HepG2 (cell line): ENCODE measurements around the gene KCTD13. TPM values are rescaled to one million over a fixed set of nuclear protein-coding genes. Genes with fewer than 3 reads are reported as not detected.
A peak's percentile ranks its signal among the peaks of the same experiment; 100 is the strongest.

ENCODE experiments used
- PATZ1 ChIP-seq: sonication (generic); formaldehyde crosslinking; IDR thresholded peaks from 2 replicates; pipeline ENCODE4 v1.4.0; 2020; ENCODE audit warnings: missing genetic modification reagents
- POLR2A ChIP-seq, 2 experiments: IDR thresholded peaks; 2 replicates each; pipeline ENCODE4 v1.6.1; 2011; ENCODE audit warnings: low read depth in 2 of 2, low read length in 2 of 2, mild to moderate bottlenecking in 1 of 2, moderate library complexity in 1 of 2; ENCODE audit not compliant: insufficient read depth in 1 of 2
- RBM22 ChIP-seq: fragments of 200-400 bp; formaldehyde crosslinking; optimal IDR thresholded peaks from 2 replicates; pipeline ENCODE3; 2017; ENCODE audit warnings: mild to moderate bottlenecking, low read length, moderate library complexity
- SSRP1 ChIP-seq: IDR thresholded peaks from 2 replicates; pipeline ENCODE4 v1.6.1; 2016; ENCODE audit warnings: control low read depth
- polyA plus RNA-seq, 8 experiments: library from polyadenylated mRNA; depleted of rRNA in 3 of 8; stranded (reverse) in 7 of 8; unstranded in 1 of 8; fragments of >200 nt; fragmentation: Illumina TruSeq in 4 of 8; extraction: Trizol in 4 of 8; gene quantifications; 2 replicates each; pipeline versions ENCODE4 v1.2.1 to v1.2.3, GENCODE V29; 2011 to 2016; ENCODE audit warnings: low read depth in 4 of 8, missing spikeins in 1 of 8, mixed read lengths in 1 of 8; ENCODE audit not compliant: insufficient read depth in 1 of 8
- total RNA-seq, 5 experiments: library from RNA; depleted of rRNA; stranded (reverse); fragments of >200 nt; fragmentation: Illumina TruSeq; extraction: Trizol; gene quantifications; 2 replicates each; pipeline ENCODE4 v1.2.3, GENCODE V29; 2016; ENCODE audit warnings: low read depth in 1 of 5
- TF ChIP-seq, protein P1 (sequence below): sonication (generic); formaldehyde crosslinking; IDR thresholded peaks from one replicate; pipeline ENCODE4 v1.5.1; 2020; ENCODE audit warnings: mild to moderate bottlenecking, missing genetic modification reagents; ENCODE audit errors: not compliant biosample characterization

The KCTD13 gene
- total and polyA plus RNA-seq, 2 of the 13 experiments (the other 11 are each of a cell fraction or from before 2014, with no cell fraction given) = 6.3 to 14.7 TPM

DNA sequence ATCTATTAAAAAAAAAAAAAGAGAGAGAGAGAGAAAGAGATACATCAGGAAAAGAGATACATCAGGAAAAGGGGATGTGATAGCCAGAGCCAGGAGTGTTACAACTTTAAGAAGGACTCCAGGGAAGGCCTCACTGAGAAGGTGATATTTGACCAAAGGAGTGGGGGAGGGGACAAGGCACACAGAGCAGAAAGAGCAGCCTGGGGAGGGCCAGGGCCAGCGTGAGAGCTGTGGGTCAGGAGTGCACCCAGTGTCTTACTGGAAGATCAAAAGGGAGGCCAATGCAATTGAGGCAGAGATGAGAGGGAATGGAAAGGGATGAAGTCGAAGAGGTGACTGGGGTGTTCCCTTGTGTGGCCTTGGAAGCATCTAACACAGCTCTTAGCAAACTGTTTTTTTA lies 18.1 kb downstream of the KCTD13 start (continued):
- TF ChIP-seq, protein P1, sequence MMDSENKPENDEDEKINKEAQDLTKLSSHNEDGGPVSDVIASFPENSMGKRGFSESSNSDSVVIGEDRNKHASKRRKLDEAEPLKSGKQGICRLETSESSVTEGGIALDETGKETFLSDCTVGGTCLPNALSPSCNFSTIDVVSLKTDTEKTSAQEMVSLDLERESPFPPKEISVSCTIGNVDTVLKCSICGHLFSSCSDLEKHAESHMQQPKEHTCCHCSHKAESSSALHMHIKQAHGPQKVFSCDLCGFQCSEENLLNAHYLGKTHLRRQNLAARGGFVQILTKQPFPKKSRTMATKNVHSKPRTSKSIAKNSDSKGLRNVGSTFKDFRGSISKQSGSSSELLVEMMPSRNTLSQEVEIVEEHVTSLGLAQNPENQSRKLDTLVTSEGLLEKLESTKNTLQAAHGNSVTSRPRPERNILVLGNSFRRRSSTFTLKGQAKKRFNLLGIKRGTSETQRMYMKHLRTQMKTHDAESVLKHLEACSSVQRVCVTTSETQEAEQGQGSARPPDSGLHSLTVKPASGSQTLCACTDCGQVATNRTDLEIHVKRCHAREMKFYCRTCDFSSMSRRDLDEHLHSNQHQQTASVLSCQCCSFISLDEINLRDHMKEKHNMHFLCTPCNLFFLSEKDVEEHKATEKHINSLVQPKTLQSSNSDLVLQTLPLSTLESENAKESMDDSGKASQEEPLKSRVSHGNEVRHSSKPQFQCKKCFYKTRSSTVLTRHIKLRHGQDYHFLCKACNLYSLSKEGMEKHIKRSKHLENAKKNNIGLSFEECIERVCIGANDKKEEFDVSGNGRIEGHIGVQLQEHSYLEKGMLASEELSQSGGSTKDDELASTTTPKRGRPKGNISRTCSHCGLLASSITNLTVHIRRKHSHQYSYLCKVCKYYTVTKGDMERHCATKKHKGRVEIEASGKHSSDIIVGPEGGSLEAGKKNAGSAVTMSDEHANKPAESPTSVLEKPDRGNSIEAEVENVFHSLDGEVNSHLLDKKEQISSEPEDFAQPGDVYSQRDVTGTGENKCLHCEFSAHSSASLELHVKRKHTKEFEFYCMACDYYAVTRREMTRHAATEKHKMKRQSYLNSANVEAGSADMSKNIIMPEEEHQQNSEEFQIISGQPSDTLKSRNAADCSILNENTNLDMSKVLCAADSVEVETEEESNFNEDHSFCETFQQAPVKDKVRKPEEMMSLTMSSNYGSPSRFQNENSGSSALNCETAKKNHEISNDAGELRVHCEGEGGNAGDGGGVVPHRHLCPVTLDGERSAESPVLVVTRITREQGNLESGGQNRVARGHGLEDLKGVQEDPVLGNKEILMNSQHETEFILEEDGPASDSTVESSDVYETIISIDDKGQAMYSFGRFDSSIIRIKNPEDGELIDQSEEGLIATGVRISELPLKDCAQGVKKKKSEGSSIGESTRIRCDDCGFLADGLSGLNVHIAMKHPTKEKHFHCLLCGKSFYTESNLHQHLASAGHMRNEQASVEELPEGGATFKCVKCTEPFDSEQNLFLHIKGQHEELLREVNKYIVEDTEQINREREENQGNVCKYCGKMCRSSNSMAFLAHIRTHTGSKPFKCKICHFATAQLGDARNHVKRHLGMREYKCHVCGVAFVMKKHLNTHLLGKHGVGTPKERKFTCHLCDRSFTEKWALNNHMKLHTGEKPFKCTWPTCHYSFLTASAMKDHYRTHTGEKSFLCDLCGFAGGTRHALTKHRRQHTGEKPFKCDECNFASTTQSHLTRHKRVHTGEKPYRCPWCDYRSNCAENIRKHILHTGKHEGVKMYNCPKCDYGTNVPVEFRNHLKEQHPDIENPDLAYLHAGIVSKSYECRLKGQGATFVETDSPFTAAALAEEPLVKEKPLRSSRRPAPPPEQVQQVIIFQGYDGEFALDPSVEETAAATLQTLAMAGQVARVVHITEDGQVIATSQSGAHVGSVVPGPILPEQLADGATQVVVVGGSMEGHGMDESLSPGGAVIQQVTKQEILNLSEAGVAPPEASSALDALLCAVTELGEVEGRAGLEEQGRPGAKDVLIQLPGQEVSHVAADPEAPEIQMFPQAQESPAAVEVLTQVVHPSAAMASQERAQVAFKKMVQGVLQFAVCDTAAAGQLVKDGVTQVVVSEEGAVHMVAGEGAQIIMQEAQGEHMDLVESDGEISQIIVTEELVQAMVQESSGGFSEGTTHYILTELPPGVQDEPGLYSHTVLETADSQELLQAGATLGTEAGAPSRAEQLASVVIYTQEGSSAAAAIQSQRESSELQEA (CRISPR knock-in tag) = no peak
- TF ChIP-seq POLR2A (IDR thresholded peaks at IDR 0.05; ENCODE audit: insufficient read depth in 1 of 2, low read depth in 2 of 2, low read length in 2 of 2) (peak in 1 of 2 experiments; percentile 39; a peak in 1 of 4 replicates), RBM22 (peak; percentile 87), PATZ1 (CRISPR knock-in tag) (0 out of 2 replicates have a peak, but pooled peaks have one; percentile 13), SSRP1 (CRISPR knock-in tag) (peak; percentile 83; the same call in 1 of the 2 replicates)
